Rectal smooth muscle tissue (tissue), 1 donor: ENCODE data around the gene ASB13.

ENCODE experiments used
- H3K27ac ChIP-seq: one replicate; pipeline ENCODE4 v1.7.0; 2013; ENCODE audit warnings: low read depth, low read length, inconsistent platforms
- H3K27me3 ChIP-seq: one replicate; pipeline ENCODE4 v1.7.0; 2013; ENCODE audit warnings: low read length; ENCODE audit not compliant: control insufficient read depth, insufficient read depth
- H3K36me3 ChIP-seq: one replicate; pipeline ENCODE4 v1.7.0; 2013; ENCODE audit warnings: low read length; ENCODE audit not compliant: control insufficient read depth, insufficient read depth
- H3K4me1 ChIP-seq: one replicate; pipeline ENCODE4 v1.7.0; 2013; ENCODE audit warnings: low read length; ENCODE audit not compliant: control insufficient read depth, insufficient read depth
- H3K4me3 ChIP-seq: one replicate; pipeline ENCODE4 v1.7.0; 2013; ENCODE audit warnings: low read length
- H3K9ac ChIP-seq: one replicate; pipeline ENCODE4 v1.7.0; 2013; ENCODE audit warnings: low read length

The ASB13 gene

GRCh38 chr10:5614155-5614721 is 52.2 kb downstream of the ASB13 start:
- peaks cover 11% of the 10 kb centered on the region for H3K4me1 ChIP-seq

GRCh38 chr10:5613481-5614154 is 52.8 kb downstream of the ASB13 start:
- no peak overlapping the region for H3K4me3 ChIP-seq
- peaks cover 11% of the 10 kb centered on the region for H3K4me1 ChIP-seq
- H3K36me3 ChIP-seq, result no peaks in the 10 kb centered on the region
- no peak overlapping the region for H3K9ac ChIP-seq
- H3K27me3 ChIP-seq, result no peaks in the 10 kb centered on the region
- no peak overlapping the region for H3K27ac ChIP-seq

More at GRCh38 chr10:5614155-5614721, 52.2 kb downstream of the ASB13 start:
- H3K27ac ChIP-seq, result no peak overlapping the region
- no peak overlapping the region for H3K9ac ChIP-seq
- no peak overlapping the region for H3K4me3 ChIP-seq
- no peaks in the 10 kb centered on the region for H3K36me3 ChIP-seq
- H3K27me3 ChIP-seq, result no peaks in the 10 kb centered on the region

- no peaks in the 10 kb centered on the region for H3K27me3 ChIP-seq
- no peak overlapping the region for H3K9ac ChIP-seq
- peaks cover 11% of the 10 kb centered on the region for H3K4me1 ChIP-seq
- no peaks in the 10 kb centered on the region for H3K36me3 ChIP-seq
- no peak overlapping the region for H3K4me3 ChIP-seq
- H3K27ac ChIP-seq, result no peak overlapping the region
These were observed 54.3 kb downstream of the ASB13 start for GRCh38 chr10:5611899-5612680.

- H3K4me3 ChIP-seq, result peak overlapping the region; percentile 37
- no peak overlapping the region for H3K27ac ChIP-seq
- no peak overlapping the region for H3K9ac ChIP-seq
- no peaks in the 10 kb centered on the region for H3K27me3 ChIP-seq
- no peaks in the 10 kb centered on the region for H3K36me3 ChIP-seq
- H3K4me1 ChIP-seq, result peaks cover 2% of the 10 kb centered on the region
These were observed 56.3 kb downstream of the ASB13 start for GRCh38 chr10:5609952-5610616.

- H3K27me3 ChIP-seq, result no peaks in the 10 kb centered on the region
- H3K4me3 ChIP-seq, result no peak overlapping the region
- no peaks in the 10 kb centered on the region for H3K4me1 ChIP-seq
- H3K9ac ChIP-seq, result no peak overlapping the region
- no peaks in the 10 kb centered on the region for H3K36me3 ChIP-seq
- H3K27ac ChIP-seq, result no peak overlapping the region
These were observed 57.7 kb downstream of the ASB13 start for GRCh38 chr10:5608608-5609220.

- Histone ChIP-seq H3K4me3 (no peak overlapping the region), H3K27me3 (no peaks in the 10 kb centered on the region), H3K27ac (no peak overlapping the region), H3K9ac (no peak overlapping the region), H3K36me3 (no peaks in the 10 kb centered on the region), H3K4me1 (no peaks in the 10 kb centered on the region)
These were observed 58.8 kb downstream of the ASB13 start for GRCh38 chr10:5607594-5607993.

GRCh38 chr10:5606864-5607263 is 59.5 kb downstream of the ASB13 start:
- H3K4me3 ChIP-seq, result no peak overlapping the region
- no peak overlapping the region for H3K9ac ChIP-seq
- H3K4me1 ChIP-seq, result no peaks in the 10 kb centered on the region
- no peaks in the 10 kb centered on the region for H3K36me3 ChIP-seq
- H3K27ac ChIP-seq, result no peak overlapping the region
- no peaks in the 10 kb centered on the region for H3K27me3 ChIP-seq

- no peaks in the 10 kb centered on the region for H3K27me3 ChIP-seq
- no peaks in the 10 kb centered on the region for H3K36me3 ChIP-seq
- no peak overlapping the region for H3K9ac ChIP-seq
- no peak overlapping the region for H3K4me3 ChIP-seq
- H3K27ac ChIP-seq, result no peak overlapping the region
- H3K4me1 ChIP-seq, result no peaks in the 10 kb centered on the region
These were observed 60.1 kb downstream of the ASB13 start for GRCh38 chr10:5606321-5606720.

GRCh38 chr10:5604961-5605360 is 61.4 kb downstream of the ASB13 start:
- no peaks in the 10 kb centered on the region for H3K36me3 ChIP-seq
- no peak overlapping the region for H3K4me3 ChIP-seq
- H3K27ac ChIP-seq, result no peak overlapping the region
- H3K9ac ChIP-seq, result no peak overlapping the region
- no peaks in the 10 kb centered on the region for H3K27me3 ChIP-seq
- H3K4me1 ChIP-seq, result no peaks in the 10 kb centered on the region

- Histone ChIP-seq H3K36me3 (no peaks in the 10 kb centered on the region), H3K27ac (no peak overlapping the region), H3K4me3 (no peak overlapping the region), H3K4me1 (no peaks in the 10 kb centered on the region), H3K27me3 (no peaks in the 10 kb centered on the region), H3K9ac (no peak overlapping the region)
These were observed 62.0 kb downstream of the ASB13 start for GRCh38 chr10:5604236-5604925.

- no peak overlapping the region for H3K9ac ChIP-seq
- no peaks in the 10 kb centered on the region for H3K4me1 ChIP-seq
- no peaks in the 10 kb centered on the region for H3K27me3 ChIP-seq
- H3K36me3 ChIP-seq, result no peaks in the 10 kb centered on the region
- H3K4me3 ChIP-seq, result no peak overlapping the region
- H3K27ac ChIP-seq, result no peak overlapping the region
These were observed 62.6 kb downstream of the ASB13 start for GRCh38 chr10:5603848-5604170.
